ENCODE results near the gene ATM. TPM values are rescaled to one million over a fixed set of nuclear protein-coding genes. Genes with fewer than 3 reads are reported as not detected.

Gene ATM
- total and polyA plus RNA-seq, 2 experiments from 2014 or later = 27.6 to 59.3 TPM

GRCh38 chr11:108351468-108351867 is 128.6 kb downstream of the ATM start:
- TF ChIP-seq STAT1 (IDR thresholded peaks at IDR 0.05; ENCODE audit: unreplicated experiment) (no peak), ZNF462 (CRISPR knock-in tag; IDR thresholded peaks at IDR 0.05) (no peak), ZNF331 (CRISPR knock-in tag; IDR thresholded peaks at IDR 0.05; ENCODE audit: low read depth) (no peak), EZH2 (IDR thresholded peaks at IDR 0.05; ENCODE audit: low read depth, unreplicated experiment) (no peak), EZH2phosphoT487 (IDR thresholded peaks at IDR 0.05; ENCODE audit: unreplicated experiment) (no peak), CTCF (conservative IDR thresholded peaks at IDR 0.05; ENCODE audit: low read depth in 2 of 2) (no peak), JUNB (IDR thresholded peaks at IDR 0.05; ENCODE audit: unreplicated experiment) (no peak), REST (IDR thresholded peaks at IDR 0.05; ENCODE audit: unreplicated experiment) (no peak), POLR2AphosphoS5 (IDR thresholded peaks at IDR 0.05; ENCODE audit: low read depth) (no peak), NANOG (IDR thresholded peaks at IDR 0.05; ENCODE audit: borderline replicate concordance) (no peak), ETS1 (IDR thresholded peaks at IDR 0.05) (no peak), ZNF114 (CRISPR knock-in tag; IDR thresholded peaks at IDR 0.05) (no peak), CREB1 (CRISPR knock-in tag; IDR thresholded peaks at IDR 0.05; ENCODE audit: low read depth) (no peak)
- Mint-ChIP-seq H3K27ac (no peak overlapping the region), H3K9me3 (no peaks in the 10 kb centered on the region), H3K4me3 (no peak overlapping the region), H3K27me3 (ENCODE audit: insufficient read depth, low read depth, poor library complexity) (no peaks in the 10 kb centered on the region), H3K4me1 (no peaks in the 10 kb centered on the region), H3K36me3 (ENCODE audit: low read depth) (peaks cover 34% of the 10 kb centered on the region)
- Histone ChIP-seq H3K4me2 (no peak overlapping the region), H4K20me1 (replicated peaks; ENCODE audit: insufficient read depth) (no peaks in the 10 kb centered on the region), H3K9me2 (ENCODE audit: insufficient read depth) (no peaks in the 10 kb centered on the region), H2AFZ (no peak overlapping the region), H3K4me3 (no peak overlapping the region), H3K27ac (ENCODE audit: low read depth) (no peak overlapping the region), H3K79me2 (replicated peaks; ENCODE audit: insufficient read depth) (no peaks in the 10 kb centered on the region), H3K36me3 (ENCODE audit: insufficient read depth) (peaks cover 25% of the 10 kb centered on the region), H3K4me1 (ENCODE audit: insufficient read depth) (no peaks in the 10 kb centered on the region), H3F3A (replicated peaks; ENCODE audit: low read depth) (no peaks in the 10 kb centered on the region), H3K27me3 (ENCODE audit: insufficient read depth) (no peaks in the 10 kb centered on the region)
- ATAC-seq = no peak
- DNase-seq (ENCODE audit: low spot score) = no peak
